Measurements from ENCODE around the gene ZBTB43. TPM values are rescaled to one million over a fixed set of nuclear protein-coding genes. Genes with fewer than 3 reads are reported as not detected.

Gene ZBTB43
- total RNA-seq, 1 donor from 2014 or later, result 12.7 TPM

- intact Hi-C loops (cut with DNase I), result no loop called here
- ATAC-seq (no peak), DNase-seq (ENCODE audit: low spot score) (no peak)
These were observed 71.1 kb downstream of the ZBTB43 start for GRCh38 chr9:126875756-126876510.

DNA sequence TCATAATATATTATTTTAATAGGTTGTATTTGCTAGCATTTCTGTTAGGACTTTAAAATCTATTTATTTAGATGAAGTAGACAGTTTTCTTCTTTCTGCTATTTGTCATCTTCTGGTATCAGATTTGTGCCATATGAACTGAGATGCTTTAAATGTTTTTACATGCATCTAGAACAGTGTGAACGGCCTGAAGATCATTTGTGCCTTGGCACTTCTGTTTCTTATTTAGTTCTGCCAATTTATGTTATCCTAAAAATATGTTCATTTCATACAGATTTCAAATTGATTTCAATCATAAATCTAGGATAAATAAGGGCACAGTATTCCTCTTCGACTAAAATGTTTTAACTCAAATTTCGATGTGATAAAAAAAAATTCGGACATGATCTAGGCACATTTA is 71.7 kb downstream of the ZBTB43 start:
- intact Hi-C loops (cut with DNase I), result no loop called here
- ATAC-seq, result no peak
- DNase-seq (ENCODE audit: low spot score), result no peak

GRCh38 chr9:126877418-126877817 is 72.6 kb downstream of the ZBTB43 start:
- ATAC-seq (no peak), DNase-seq (ENCODE audit: low spot score) (no peak)
- intact Hi-C loops (cut with DNase I), result no loop called here

DNA sequence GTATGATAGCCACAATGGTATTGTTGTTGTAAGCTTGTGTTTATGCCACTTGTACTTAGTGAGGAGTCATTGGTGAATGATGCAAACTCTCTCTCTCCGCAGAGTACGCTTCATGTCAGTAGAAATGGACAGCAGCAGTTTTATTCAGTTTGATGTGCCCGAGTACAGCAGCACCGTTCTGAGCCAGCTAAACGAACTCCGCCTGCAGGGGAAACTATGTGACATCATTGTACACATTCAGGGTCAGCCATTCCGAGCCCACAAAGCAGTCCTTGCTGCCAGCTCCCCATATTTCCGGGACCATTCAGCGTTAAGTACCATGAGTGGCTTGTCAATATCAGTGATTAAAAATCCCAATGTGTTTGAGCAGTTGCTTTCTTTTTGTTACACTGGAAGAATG is 74.4 kb downstream of the ZBTB43 start:
- DNase-seq (ENCODE audit: low spot score) (no peak), ATAC-seq (no peak)
- intact Hi-C loops (cut with DNase I), result no loop called here

- no peak for DNase-seq (ENCODE audit: low spot score)
- intact Hi-C loops (cut with DNase I), result no loop called here
- ATAC-seq, result no peak
These were observed 75.5 kb downstream of the ZBTB43 start for GRCh38 chr9:126880226-126880946.

GRCh38 chr9:126880947-126881332 is 76.1 kb downstream of the ZBTB43 start:
- ATAC-seq (peak; percentile 51), DNase-seq (ENCODE audit: low spot score) (no peak)
- intact Hi-C loops (cut with DNase I), result no loop called here

GRCh38 chr9:126882746-126883145 is 77.9 kb downstream of the ZBTB43 start:
- ATAC-seq (no peak), DNase-seq (ENCODE audit: low spot score) (no peak)
- intact Hi-C loops (cut with DNase I), result no loop called here

DNA sequence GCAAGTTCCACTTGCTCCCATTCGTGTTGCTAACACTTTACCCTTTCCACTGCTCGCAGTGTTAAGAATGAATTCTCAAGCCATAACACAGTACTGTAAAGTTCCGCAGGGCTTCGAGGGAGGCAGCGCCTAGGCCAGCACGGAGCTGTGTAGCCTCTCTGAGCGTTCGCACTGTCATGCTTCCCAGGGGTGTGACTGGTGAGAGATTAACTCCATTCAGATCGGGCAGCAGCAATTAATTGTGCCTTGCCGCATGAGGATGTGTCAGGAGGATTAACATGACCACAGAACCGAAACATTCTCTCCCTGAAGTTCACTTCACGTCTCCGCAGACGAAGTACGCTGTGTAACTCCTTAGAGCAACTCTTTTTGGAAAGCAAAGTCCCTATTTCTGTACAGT is 78.8 kb downstream of the ZBTB43 start:
- ATAC-seq (no peak), DNase-seq (ENCODE audit: low spot score) (no peak)
- intact Hi-C loops (cut with DNase I), result no loop called here

- ATAC-seq, result peak; percentile 48
- intact Hi-C loops (cut with DNase I), result no loop called here
- DNase-seq (ENCODE audit: low spot score), result no peak
These were observed 80.3 kb downstream of the ZBTB43 start for GRCh38 chr9:126885131-126885641.

DNA sequence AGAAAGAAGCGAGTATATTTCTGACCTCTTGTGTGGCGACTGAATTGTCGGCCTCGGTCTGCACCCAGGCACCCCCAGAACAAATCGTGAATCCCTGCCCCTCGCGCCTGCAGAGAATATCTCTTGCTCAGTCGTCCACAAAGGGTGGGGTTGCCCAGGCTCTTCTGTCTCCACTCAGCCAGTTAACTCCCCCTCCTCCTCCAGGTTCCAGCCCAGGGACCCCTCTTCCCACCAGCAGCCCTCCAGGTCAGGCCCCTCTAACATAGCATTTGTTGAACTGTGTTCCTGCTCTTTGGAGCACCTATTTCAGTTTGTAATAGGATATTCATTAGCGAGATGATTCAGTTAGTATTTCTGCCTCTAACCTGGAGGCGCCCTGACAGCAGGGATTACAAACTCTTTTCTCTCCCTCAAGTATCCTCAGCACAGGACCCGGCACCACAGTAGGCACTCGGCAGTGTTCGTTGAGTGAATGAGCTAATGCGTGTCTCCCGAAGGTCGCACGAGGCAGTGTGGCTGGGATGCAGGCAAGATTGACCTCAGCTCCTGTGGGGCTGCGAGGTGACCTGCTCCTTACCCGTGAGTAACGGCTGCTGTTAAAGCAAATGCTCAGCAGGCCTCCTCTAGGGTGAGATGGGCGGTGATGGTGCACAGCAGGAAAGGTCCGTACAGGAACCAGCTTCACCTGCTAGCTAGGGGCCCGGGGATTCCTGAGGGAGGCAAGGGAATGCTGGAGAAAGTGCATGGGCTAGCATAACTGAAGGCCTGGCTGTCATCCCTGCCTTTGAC is 81.4 kb downstream of the ZBTB43 start:
- intact Hi-C loops (cut with DNase I), result no loop called here
- no peak for ATAC-seq
- no peak for DNase-seq (ENCODE audit: low spot score)

DNA sequence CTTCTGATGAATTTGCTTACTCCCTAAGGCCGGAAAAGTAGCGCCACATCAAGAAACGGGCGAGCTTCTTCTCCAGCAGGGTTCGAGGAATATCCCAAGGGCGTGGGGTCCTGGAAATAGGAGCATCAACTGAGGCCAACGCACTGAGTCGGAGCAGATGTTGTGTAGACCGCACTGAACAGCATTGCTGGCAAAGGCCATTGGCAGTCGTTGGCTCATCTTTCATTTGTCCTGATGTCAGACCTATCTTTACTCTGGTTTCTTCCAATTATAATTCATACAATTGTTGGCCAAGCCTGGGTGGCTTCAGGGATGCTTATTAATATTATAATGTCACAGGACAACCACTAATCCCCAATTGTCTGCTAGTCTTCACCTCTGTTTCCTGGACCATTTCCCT is 82.1 kb downstream of the ZBTB43 start:
- no peak for DNase-seq (ENCODE audit: low spot score)
- intact Hi-C loops (cut with DNase I), result no loop called here
- no peak for ATAC-seq

Other genes with a start within 250 kb of the ZBTB43 start
- gene LMX1B, start 191.1 kb upstream of the ZBTB43 start, total RNA-seq, result 0.71 TPM
- 12.3 TPM for gene ZBTB34, start 55.6 kb downstream of the ZBTB43 start, total RNA-seq
- 15.1 TPM for gene RALGPS1, start 109.7 kb downstream of the ZBTB43 start, total RNA-seq

Data from sciatic nerve (tissue), 2 donors.